ENCODE results near the gene ARHGAP26. TPM values are rescaled to one million over a fixed set of nuclear protein-coding genes. Genes with fewer than 3 reads are reported as not detected.

Gene ARHGAP26
- total and polyA plus RNA-seq, 10 donors: 4.2 to 148 (median 55.5) TPM

DNA sequence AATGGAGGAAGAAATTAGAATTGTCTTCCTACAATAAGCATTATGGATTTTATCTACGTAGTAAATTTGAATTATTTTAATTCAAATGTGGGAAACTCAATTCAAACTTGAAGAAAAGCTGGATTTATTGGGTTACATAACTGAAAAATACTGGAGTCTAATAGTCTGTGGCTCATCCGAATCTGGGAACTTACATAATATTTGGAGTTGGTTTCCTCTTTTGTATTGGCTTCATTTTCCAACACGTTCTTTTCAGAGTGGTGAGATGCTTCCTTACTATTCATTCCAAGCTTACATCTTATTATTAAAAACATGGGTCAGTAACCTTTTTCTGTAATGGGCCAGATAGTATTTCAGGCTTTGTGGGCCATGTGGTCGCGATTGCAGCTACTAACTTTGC is 164.8 kb downstream of the ARHGAP26 start:
- Histone ChIP-seq H3K27ac (peak overlapping the region in 3 of 8 donors; percentile 23 to 37 (median 31)), H3K4me1 (peaks cover under 1 to 72% (median 17%) of the 10 kb centered on the region in 6 donors), H3K4me3 (no peak overlapping the region), H3K36me3 (peaks cover 0 to 32% (median 6%) of the 10 kb centered on the region in 6 donors), H3K9me3 (no peaks in the 10 kb centered on the region), H3K27me3 (replicated peaks in 1 of 7) (no peaks in the 10 kb centered on the region)
- 68 to 87% (median 76%) methylated on average over 5 of the region's 5 CpGs for WGBS, 5 donors
- TF ChIP-seq POLR2AphosphoS5 (IDR thresholded peaks at IDR 0.05): no peak
- no peak for TF ChIP-seq POLR2A (IDR thresholded peaks at IDR 0.05)
- no peak for TF ChIP-seq CTCF (IDR thresholded peaks at IDR 0.05 in 8 of 11, conservative IDR thresholded peaks at IDR 0.05 in 3 of 11)
- intact Hi-C loops (cut with DNase I; ENCODE audit: low total_unique reads): no loop called here
- no peak for DNase-seq

- Histone ChIP-seq H3K4me3 (no peak overlapping the region), H3K36me3 (peaks cover 0 to 17% (median 6%) of the 10 kb centered on the region in 6 donors), H3K27ac (no peak overlapping the region), H3K27me3 (replicated peaks in 1 of 7) (no peaks in the 10 kb centered on the region), H3K4me1 (peaks cover 0 to 58% (median 14%) of the 10 kb centered on the region in 6 donors), H3K9me3 (no peaks in the 10 kb centered on the region)
- 85 to 91% (median 88%) methylated on average over 4 of the region's 4 CpGs for whole genome bisulfite sequencing, 5 donors
- no peak for DNase-seq
- intact Hi-C loops (cut with DNase I; ENCODE audit: low total_unique reads): no loop called here
- TF ChIP-seq POLR2A (IDR thresholded peaks at IDR 0.05) (no peak), CTCF (IDR thresholded peaks at IDR 0.05 in 8 of 11, conservative IDR thresholded peaks at IDR 0.05 in 3 of 11) (no peak), POLR2AphosphoS5 (IDR thresholded peaks at IDR 0.05) (no peak)
Measured at GRCh38 chr5:142937374-142937773, 167.2 kb downstream of the ARHGAP26 start.

- 78 to 92% (median 85%) methylated on average over 4 of the region's 4 CpGs for WGBS, 5 donors
Measured at GRCh38 chr5:142938266-142938880, 168.2 kb downstream of the ARHGAP26 start.

More at GRCh38 chr5:142938266-142938880, 168.2 kb downstream of the ARHGAP26 start:
- DNase-seq: no peak
- TF ChIP-seq POLR2AphosphoS5 (IDR thresholded peaks at IDR 0.05): no peak
- TF ChIP-seq POLR2A (IDR thresholded peaks at IDR 0.05): no peak
- TF ChIP-seq CTCF (IDR thresholded peaks at IDR 0.05 in 8 of 11, conservative IDR thresholded peaks at IDR 0.05 in 3 of 11): no peak
- Histone ChIP-seq H3K27ac (no peak overlapping the region), H3K4me3 (no peak overlapping the region), H3K27me3 (replicated peaks in 1 of 7) (no peaks in the 10 kb centered on the region), H3K36me3 (peaks cover 0 to 7% (median 2%) of the 10 kb centered on the region in 6 donors), H3K4me1 (peaks cover 0 to 54% (median 14%) of the 10 kb centered on the region in 6 donors), H3K9me3 (no peaks in the 10 kb centered on the region)
- intact Hi-C loops (cut with DNase I; ENCODE audit: low total_unique reads): no loop called here
